Fibroblast of villous mesenchyme (primary cell): ENCODE results near the gene P3H3. TPM values are rescaled to one million over a fixed set of nuclear protein-coding genes. Genes with fewer than 3 reads are reported as not detected.

Source experiments
- DNase-seq: peaks from one replicate; pipeline ENCODE4 v3.0.0-alpha.2; 2010; ENCODE audit warnings: low read depth
- H3K4me3 ChIP-seq: 2 replicates; pipeline ENCODE4 v1.5.1; 2011; ENCODE audit warnings: low read depth, mild to moderate bottlenecking, low read length
- total RNA-seq: library from RNA; depleted of rRNA; stranded (reverse); fragments of >200 nt; gene quantifications from 2 replicates; pipeline ENCODE4 v1.2.3, GENCODE V29; 2012
- TF ChIP-seq, protein P1 (sequence below): IDR thresholded peaks from 2 replicates; pipeline ENCODE4 v1.5.1; 2012; ENCODE audit warnings: low read depth, mild to moderate bottlenecking, low read length; ENCODE audit not compliant: insufficient read depth

P3H3 gene
- total RNA-seq, 1 donor, result 91.1 TPM

DNA sequence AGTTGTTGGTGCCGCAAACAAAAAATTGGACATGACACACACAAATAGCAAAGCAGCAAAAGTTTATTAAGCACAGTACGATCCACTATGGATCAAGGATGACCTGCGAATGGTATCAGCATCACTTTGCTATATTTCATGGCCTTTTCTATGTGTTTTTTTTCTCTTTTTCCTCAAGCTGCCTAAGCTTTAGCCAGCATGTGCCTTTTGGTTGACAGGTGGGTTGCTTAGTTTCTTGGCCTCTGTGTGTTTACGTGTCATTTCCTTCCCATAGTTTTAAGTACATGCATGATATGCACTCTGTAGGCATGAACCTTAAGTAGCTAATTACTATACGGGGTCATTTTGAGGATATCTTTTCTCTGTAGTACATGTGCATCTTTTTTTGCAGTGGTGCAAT, 29.1 kb upstream of the P3H3 start:
- TF ChIP-seq, protein P1, sequence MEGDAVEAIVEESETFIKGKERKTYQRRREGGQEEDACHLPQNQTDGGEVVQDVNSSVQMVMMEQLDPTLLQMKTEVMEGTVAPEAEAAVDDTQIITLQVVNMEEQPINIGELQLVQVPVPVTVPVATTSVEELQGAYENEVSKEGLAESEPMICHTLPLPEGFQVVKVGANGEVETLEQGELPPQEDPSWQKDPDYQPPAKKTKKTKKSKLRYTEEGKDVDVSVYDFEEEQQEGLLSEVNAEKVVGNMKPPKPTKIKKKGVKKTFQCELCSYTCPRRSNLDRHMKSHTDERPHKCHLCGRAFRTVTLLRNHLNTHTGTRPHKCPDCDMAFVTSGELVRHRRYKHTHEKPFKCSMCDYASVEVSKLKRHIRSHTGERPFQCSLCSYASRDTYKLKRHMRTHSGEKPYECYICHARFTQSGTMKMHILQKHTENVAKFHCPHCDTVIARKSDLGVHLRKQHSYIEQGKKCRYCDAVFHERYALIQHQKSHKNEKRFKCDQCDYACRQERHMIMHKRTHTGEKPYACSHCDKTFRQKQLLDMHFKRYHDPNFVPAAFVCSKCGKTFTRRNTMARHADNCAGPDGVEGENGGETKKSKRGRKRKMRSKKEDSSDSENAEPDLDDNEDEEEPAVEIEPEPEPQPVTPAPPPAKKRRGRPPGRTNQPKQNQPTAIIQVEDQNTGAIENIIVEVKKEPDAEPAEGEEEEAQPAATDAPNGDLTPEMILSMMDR, result no peak
- DNase-seq, result no peak

DNA sequence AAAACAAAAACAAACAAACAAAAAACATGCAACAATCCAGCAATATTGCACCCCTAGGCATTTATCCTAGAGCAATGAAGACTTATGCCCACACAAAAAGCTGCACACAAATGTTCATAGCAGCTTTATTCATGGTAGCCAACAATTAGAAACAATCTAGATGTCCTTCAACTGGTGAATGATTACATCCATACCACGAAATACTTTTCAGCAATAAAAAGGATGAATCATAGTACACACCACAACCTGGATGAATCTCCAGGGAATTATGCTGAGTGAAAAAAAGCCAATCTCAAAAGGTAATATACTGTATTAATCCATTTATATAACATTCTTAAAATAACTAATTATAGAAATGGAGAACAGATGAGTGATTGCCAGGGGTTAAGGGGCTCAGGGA, 21.0 kb upstream of the P3H3 start:
- TF ChIP-seq, protein P1, result no peak
- no peak overlapping the region for H3K4me3 ChIP-seq
- no peak for DNase-seq

More for the DNA sequence above, 29.1 kb upstream of the P3H3 start:
- no peak overlapping the region for H3K4me3 ChIP-seq

DNA sequence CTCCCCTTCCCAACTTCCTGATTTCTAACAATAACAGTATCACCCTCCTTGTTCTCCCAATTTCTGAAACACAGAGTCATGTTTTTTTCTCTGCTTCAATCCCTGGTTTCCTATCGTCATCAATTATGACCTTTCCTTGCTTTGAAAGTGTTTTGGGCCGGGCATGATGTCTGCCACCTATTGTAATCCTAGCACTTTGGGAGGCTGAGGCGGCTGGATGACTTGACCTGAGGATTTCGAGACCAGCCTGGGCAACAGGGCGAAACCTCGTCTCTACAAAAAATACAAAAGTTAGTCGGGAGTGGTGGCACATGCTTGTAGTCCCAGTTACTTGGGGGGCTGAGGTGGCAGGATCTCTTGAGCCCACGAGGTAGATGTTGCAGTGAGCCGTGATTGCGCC, 19.2 kb upstream of the P3H3 start:
- DNase-seq, result no peak
- TF ChIP-seq, protein P1, result no peak
- H3K4me3 ChIP-seq, result no peak overlapping the region

DNA sequence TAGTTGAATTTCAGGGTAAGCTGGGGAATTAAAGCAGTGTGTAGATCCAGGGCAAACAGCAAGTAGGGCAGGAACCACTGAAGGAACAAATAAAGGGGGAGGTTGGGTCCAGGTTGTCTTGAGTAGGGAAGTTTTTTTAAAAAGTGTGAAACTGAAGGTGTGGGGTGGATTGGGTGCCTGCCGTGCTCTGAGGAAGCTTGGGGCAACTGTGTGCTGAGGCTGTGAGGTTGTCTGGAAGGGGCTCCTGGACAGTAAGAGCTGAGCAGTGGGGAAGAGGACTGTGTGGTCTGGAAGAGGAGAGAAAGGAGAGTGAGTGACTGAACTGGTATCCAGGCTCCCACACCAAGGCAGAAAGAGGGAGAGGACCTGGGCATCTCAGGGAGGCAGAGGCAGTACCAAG, 17.4 kb upstream of the P3H3 start:
- no peak overlapping the region for H3K4me3 ChIP-seq
- TF ChIP-seq, protein P1, result no peak
- no peak for DNase-seq

DNA sequence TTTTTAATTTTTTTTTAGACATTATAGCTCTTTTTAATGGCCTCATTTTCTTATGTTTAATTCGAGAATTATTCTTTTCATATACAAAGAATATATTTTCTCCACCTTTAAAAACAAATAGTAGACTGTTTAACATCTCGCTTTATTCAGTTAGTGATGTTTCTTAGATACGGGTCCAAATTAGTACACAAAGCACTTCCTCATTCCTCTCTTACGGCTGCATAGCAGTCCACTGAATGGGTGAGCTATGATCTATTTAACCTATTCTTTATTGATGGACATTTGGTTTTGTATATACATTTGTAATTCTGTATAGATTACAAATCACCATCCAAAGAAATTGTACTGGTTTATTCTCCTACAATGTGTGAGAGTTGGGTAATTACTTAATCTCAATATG, 14.8 kb upstream of the P3H3 start:
- no peak overlapping the region for H3K4me3 ChIP-seq
- TF ChIP-seq, protein P1, result no peak
- no peak for DNase-seq

DNA sequence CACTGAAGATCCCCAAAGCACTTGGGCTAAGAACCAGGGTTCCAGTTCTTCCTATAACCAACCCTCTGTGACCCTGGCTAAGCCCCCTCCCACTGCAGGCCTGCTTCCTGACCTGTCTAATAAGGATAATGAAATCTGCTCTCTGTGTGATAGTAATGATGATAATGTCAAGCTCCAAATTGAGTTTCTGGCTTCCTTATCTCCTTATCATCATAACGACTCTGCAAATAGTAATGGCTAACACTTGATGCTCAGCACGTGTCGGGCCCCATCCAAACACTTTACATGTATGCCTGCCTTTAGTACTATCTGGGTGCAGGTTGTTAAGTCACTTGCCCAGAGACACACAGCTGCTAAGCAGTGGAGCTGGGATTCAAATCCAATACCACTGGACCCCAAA, 11.6 kb upstream of the P3H3 start:
- no peak overlapping the region for H3K4me3 ChIP-seq
- TF ChIP-seq, protein P1, result no peak
- no peak for DNase-seq

DNA sequence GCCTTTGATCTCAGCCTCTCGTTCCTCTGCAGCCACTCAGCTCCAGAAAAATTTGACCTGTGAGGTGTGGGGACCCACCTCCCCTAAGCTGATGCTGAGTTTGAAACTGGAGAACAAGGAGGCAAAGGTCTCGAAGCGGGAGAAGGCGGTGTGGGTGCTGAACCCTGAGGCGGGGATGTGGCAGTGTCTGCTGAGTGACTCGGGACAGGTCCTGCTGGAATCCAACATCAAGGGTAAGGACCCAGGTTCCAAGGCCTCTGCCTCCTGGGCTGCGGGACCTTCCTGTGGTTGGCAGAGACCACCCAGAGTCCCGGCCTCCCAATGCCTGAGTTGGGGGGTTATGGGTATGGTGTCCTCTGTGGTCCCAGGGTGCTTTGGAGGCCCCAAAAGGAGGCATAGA, 11.1 kb upstream of the P3H3 start:
- TF ChIP-seq, protein P1, result no peak
- H3K4me3 ChIP-seq, result no peak overlapping the region
- DNase-seq, result no peak
